ENCODE measurements around the gene C1D. TPM values are rescaled to one million over a fixed set of nuclear protein-coding genes. Genes with fewer than 3 reads are reported as not detected.

The C1D gene
- total and polyA plus RNA-seq, 11 donors: 7.9 to 40.4 (median 16.9) TPM

GRCh38 chr2:68046642-68047240 lies 16.1 kb downstream of the C1D start:
- Histone ChIP-seq H3K4me3 (no peak overlapping the region), H3K27ac (no peak overlapping the region), H3K4me1 (peaks cover 0 to 3% (median 0%) of the 10 kb centered on the region in 12 donors), H3K36me3 (peaks cover 0 to 53% (median 38%) of the 10 kb centered on the region in 9 donors), H3K9me3 (no peaks in the 10 kb centered on the region), H3K27me3 (no peaks in the 10 kb centered on the region)
- intact Hi-C loops (cut with DNase I): no loop called here
- WGBS, 4 donors: 76 to 87% (median 80%) methylated on average over 4 of the region's 4 CpGs
- TF ChIP-seq POLR2A (IDR thresholded peaks at IDR 0.05): no peak
- no peak for TF ChIP-seq CTCF (IDR thresholded peaks at IDR 0.05)
- ATAC-seq (no peak), DNase-seq (no peak)

- peaks cover 0 to 59% (median 38%) of the 10 kb centered on the region in 9 donors for H3K36me3 ChIP-seq
- H3K4me1 ChIP-seq: peaks cover 0 to 3% (median 0%) of the 10 kb centered on the region in 12 donors
- no peak for DNase-seq
- H3K4me3 ChIP-seq: no peak overlapping the region
- no peak for TF ChIP-seq CTCF (IDR thresholded peaks at IDR 0.05)
- TF ChIP-seq POLR2A (IDR thresholded peaks at IDR 0.05): no peak
- no peaks in the 10 kb centered on the region for H3K27me3 ChIP-seq
- ATAC-seq: no peak
- intact Hi-C loops (cut with DNase I): no loop called here
- no peaks in the 10 kb centered on the region for H3K9me3 ChIP-seq
- H3K27ac ChIP-seq: no peak overlapping the region
These were observed 16.6 kb downstream of the C1D start for GRCh38 chr2:68046224-68046623.

- peaks cover 0 to 62% (median 38%) of the 10 kb centered on the region in 9 donors for H3K36me3 ChIP-seq
- no peaks in the 10 kb centered on the region for H3K9me3 ChIP-seq
- intact Hi-C loops (cut with DNase I): no loop called here
- no peak for DNase-seq
- 87 to 99% (median 91%) methylated on average over 1 of the region's 1 CpG for WGBS, 4 donors
- TF ChIP-seq CTCF (IDR thresholded peaks at IDR 0.05) (no peak), POLR2A (IDR thresholded peaks at IDR 0.05) (no peak)
- no peaks in the 10 kb centered on the region for H3K27me3 ChIP-seq
- no peak overlapping the region for H3K4me3 ChIP-seq
- no peak overlapping the region for H3K27ac ChIP-seq
- ATAC-seq: no peak
- peaks cover 0 to 3% (median 0%) of the 10 kb centered on the region in 12 donors for H3K4me1 ChIP-seq
These were observed 17.5 kb downstream of the C1D start for GRCh38 chr2:68045342-68045741.

GRCh38 chr2:68044099-68044498 lies 18.7 kb downstream of the C1D start:
- intact Hi-C loops (cut with DNase I): no loop called here
- Histone ChIP-seq H3K9me3 (no peaks in the 10 kb centered on the region), H3K4me1 (peaks cover 0 to 1% (median 0%) of the 10 kb centered on the region in 12 donors), H3K36me3 (peaks cover 0 to 62% (median 38%) of the 10 kb centered on the region in 9 donors), H3K27ac (no peak overlapping the region), H3K27me3 (no peaks in the 10 kb centered on the region), H3K4me3 (no peak overlapping the region)
- no peak for DNase-seq
- TF ChIP-seq POLR2A (IDR thresholded peaks at IDR 0.05) (no peak), CTCF (IDR thresholded peaks at IDR 0.05) (no peak)
- ATAC-seq: no peak
- 95 to 98% (median 96%) methylated on average over 6 of the region's 6 CpGs for WGBS, 4 donors
